DLD1 (cell line): Measurements from ENCODE around the gene SRP19.
"Not testable (repeated sequence)": the region's sequence is repeated elsewhere in the genome, so short reads cannot be mapped to it uniquely, and the experiment has no call there.

Experiments
- in situ Hi-C: cut with HindIII; loops from 2 replicates; pipeline ENCODE4 v1.10.0; 2017; ENCODE audit warnings: low sequenced_read_pairs

The SRP19 gene

GRCh38 chr5:112860929-112861637 is at the start of gene SRP19:
TSS of gene SRP19 (plus strand) at chr5:112861287. CDS start at chr5:112861377, 90 bp downstream.
- in situ Hi-C loops: no loop called here

GRCh38 chr5:112812549-112812948 is 48.5 kb upstream of the SRP19 start:
- in situ Hi-C loops: no loop called here

GRCh38 chr5:112820246-112820645 is 40.8 kb upstream of the SRP19 start:
- in situ Hi-C loops: no loop called here

- in situ Hi-C loops: no loop called here
Observed at GRCh38 chr5:112822456-112822855, 38.6 kb upstream of the SRP19 start.

- in situ Hi-C loops: no loop called here
Observed at GRCh38 chr5:112823181-112823580, 37.9 kb upstream of the SRP19 start.

GRCh38 chr5:112823656-112824055 is 37.4 kb upstream of the SRP19 start:
- in situ Hi-C loops: no loop called here

- in situ Hi-C loops: no loop called here
Observed at GRCh38 chr5:112824197-112824596, 36.9 kb upstream of the SRP19 start.

- in situ Hi-C loops: no loop called here
Observed at GRCh38 chr5:112830378-112830777, 30.7 kb upstream of the SRP19 start.

- in situ Hi-C loops: no loop called here
Observed at GRCh38 chr5:112833971-112834370, 27.1 kb upstream of the SRP19 start.

- in situ Hi-C loops: no loop called here
Observed at GRCh38 chr5:112844489-112844888, 16.6 kb upstream of the SRP19 start.

- in situ Hi-C loops: no loop called here
Observed at GRCh38 chr5:112846556-112846955, 14.5 kb upstream of the SRP19 start.

GRCh38 chr5:112847306-112847705 is 13.8 kb upstream of the SRP19 start:
- in situ Hi-C loops: no loop called here

- in situ Hi-C loops: no loop called here
Observed at GRCh38 chr5:112848116-112848811, 12.8 kb upstream of the SRP19 start.

- in situ Hi-C loops: no loop called here
Observed at GRCh38 chr5:112849912-112850311, 11.2 kb upstream of the SRP19 start.

- in situ Hi-C loops: no loop called here
Observed at GRCh38 chr5:112854651-112855050, 6.4 kb upstream of the SRP19 start.

GRCh38 chr5:112857866-112858265 is 3.2 kb upstream of the SRP19 start:
- in situ Hi-C loops: no loop called here

- in situ Hi-C loops: not testable (repeated sequence)
Observed at GRCh38 chr5:112860571-112860928, 537 bp upstream of the SRP19 start.

- in situ Hi-C loops: no loop called here
Observed at GRCh38 chr5:112861638-112861985, 525 bp downstream of the SRP19 start.

GRCh38 chr5:112862085-112862484 is 998 bp downstream of the SRP19 start:
- in situ Hi-C loops: no loop called here

GRCh38 chr5:112863549-112863948 is 2.5 kb downstream of the SRP19 start:
- in situ Hi-C loops: no loop called here

- in situ Hi-C loops: no loop called here
Observed at GRCh38 chr5:112865128-112865527, 4.0 kb downstream of the SRP19 start.

- in situ Hi-C loops: no loop called here
Observed at GRCh38 chr5:112866739-112867138, 5.7 kb downstream of the SRP19 start.

- in situ Hi-C loops: no loop called here
Observed at GRCh38 chr5:112867411-112867810, 6.3 kb downstream of the SRP19 start.
